Ishikawa (cell line): Measurements from ENCODE around the gene PARD3.
A peak's percentile ranks its signal among the peaks of the same experiment; 100 is the strongest.

Source experiments
- CEBPB ChIP-seq: IDR thresholded peaks from 2 replicates; pipeline ENCODE4 v1.6.1; 2012
- CREB1 ChIP-seq: IDR thresholded peaks from 2 replicates; pipeline ENCODE4 v1.6.1; 2012; ENCODE audit warnings: low read depth
- EGR1 ChIP-seq: IDR thresholded peaks from 2 replicates; pipeline ENCODE4 v1.6.1; 2012
- EP300 ChIP-seq: IDR thresholded peaks from 2 replicates; pipeline ENCODE4 v1.6.1; 2012; ENCODE audit warnings: borderline replicate concordance
- FOXM1 ChIP-seq: IDR thresholded peaks from 2 replicates; pipeline ENCODE4 v1.6.1; 2012; ENCODE audit warnings: low read depth, borderline replicate concordance
- NFIC ChIP-seq: IDR thresholded peaks from 2 replicates; pipeline ENCODE4 v1.6.1; 2012
- RAD21 ChIP-seq: IDR thresholded peaks from 2 replicates; pipeline ENCODE4 v1.6.1; 2012; ENCODE audit warnings: low read depth
- TAF1 ChIP-seq: IDR thresholded peaks from 2 replicates; pipeline ENCODE4 v1.6.1; 2012; ENCODE audit warnings: low read depth, mild to moderate bottlenecking
- TCF12 ChIP-seq: IDR thresholded peaks from 2 replicates; pipeline ENCODE4 v1.6.1; 2012; ENCODE audit warnings: low read depth
- TEAD4 ChIP-seq: IDR thresholded peaks from 2 replicates; pipeline ENCODE4 v1.6.1; 2012
- YY1 ChIP-seq: IDR thresholded peaks from 2 replicates; pipeline ENCODE4 v1.6.1; 2012; ENCODE audit warnings: low read depth
- ZBTB7A ChIP-seq: IDR thresholded peaks from 2 replicates; pipeline ENCODE4 v1.6.1; 2012; ENCODE audit warnings: low read depth
- TF ChIP-seq, protein P1 (sequence below): IDR thresholded peaks from 2 replicates; pipeline ENCODE4 v1.6.1; 2012
- TF ChIP-seq, protein P2 (sequence below): IDR thresholded peaks from 2 replicates; pipeline ENCODE4 v1.6.1; 2012
- TF ChIP-seq, protein P3 (sequence below): IDR thresholded peaks from 2 replicates; pipeline ENCODE4 v1.6.1; 2012; ENCODE audit warnings: low read depth, mild to moderate bottlenecking

Gene PARD3

DNA sequence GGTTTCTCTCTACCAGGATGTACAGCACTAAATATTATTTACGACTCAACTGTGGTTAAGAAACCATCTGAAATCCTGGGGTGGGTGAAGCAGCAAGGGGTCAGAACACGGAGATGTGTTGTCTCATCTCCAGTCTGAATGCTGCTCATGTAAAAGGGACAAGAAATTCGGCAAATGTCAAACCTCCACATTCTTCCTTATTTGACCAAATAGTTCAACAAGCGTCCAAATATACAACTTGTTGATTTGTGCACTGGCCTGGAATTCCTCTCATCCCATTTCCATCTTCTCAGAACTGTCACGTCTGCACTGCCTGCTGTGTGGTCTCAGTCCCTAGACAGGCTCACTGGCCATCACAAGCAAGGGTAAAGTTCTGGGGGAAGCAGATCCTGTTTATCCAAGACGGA lies 520.0 kb downstream of the PARD3 start:
- no peak for TF ChIP-seq YY1

DNA sequence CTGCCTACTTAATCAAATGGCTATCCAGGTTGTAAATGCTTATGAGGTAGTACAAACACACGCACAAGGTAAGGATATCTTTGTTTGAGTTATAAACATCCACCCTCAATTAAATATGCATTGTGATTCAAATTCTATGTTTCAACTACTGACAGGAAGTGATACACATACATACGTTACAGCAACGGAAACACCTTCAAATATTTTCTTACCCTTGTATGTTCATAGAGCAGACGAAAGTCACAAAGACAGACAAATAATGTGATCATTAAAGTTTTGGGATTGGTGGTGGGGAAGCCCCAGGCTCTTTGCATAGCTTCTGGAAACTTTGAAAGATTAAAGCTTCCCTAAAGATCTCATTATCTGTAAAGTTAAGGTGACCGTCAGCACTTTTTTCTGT lies 521.0 kb downstream of the PARD3 start:
- TF ChIP-seq EP300 (no peak), CEBPB (no peak)

DNA sequence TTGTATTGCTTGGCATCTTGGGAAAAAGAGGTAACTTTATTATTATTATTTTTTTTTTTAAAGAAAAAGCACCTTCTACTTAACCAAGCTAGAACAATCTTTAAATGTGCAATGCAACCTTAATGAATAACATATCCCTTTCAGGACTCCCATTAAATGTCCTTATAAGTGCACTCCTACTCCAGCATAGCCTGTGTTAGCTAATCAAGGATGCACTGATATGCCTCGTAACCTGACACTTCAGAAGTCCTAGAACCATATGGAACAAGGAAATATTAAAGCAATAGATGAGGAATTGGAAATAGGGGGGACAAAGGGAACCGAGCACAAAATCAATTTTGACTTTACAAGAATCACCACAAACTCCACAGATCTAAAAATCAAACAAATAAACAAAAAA lies 522.4 kb downstream of the PARD3 start:
- TF ChIP-seq EGR1 (no peak), ZBTB7A (no peak), TEAD4 (no peak), YY1 (no peak), CREB1 (no peak), TCF12 (no peak)

DNA sequence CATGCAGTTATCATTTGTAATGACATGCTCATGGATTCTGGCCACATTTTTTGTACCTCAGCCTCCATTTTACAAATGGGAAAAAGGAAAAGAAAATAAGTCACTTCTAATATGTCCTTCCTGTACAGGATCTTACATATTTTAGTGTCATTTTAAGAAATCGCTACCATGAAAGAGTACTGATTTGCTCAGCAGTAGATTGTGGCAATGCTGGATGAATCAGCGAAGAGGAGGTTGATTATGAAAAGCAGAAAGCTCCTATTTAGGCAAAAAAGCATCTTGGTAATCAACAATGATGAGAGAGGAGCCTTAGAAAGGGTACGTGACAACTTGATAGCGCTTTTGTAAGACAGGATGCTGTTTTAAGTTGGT lies 522.9 kb downstream of the PARD3 start:
- TF ChIP-seq TEAD4 (no peak), YY1 (no peak), NFIC (no peak)
- TF ChIP-seq, protein P1, sequence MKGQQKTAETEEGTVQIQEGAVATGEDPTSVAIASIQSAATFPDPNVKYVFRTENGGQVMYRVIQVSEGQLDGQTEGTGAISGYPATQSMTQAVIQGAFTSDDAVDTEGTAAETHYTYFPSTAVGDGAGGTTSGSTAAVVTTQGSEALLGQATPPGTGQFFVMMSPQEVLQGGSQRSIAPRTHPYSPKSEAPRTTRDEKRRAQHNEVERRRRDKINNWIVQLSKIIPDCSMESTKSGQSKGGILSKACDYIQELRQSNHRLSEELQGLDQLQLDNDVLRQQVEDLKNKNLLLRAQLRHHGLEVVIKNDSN = no peak
- TF ChIP-seq, protein P2, sequence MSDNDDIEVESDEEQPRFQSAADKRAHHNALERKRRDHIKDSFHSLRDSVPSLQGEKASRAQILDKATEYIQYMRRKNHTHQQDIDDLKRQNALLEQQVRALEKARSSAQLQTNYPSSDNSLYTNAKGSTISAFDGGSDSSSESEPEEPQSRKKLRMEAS = no peak

DNA sequence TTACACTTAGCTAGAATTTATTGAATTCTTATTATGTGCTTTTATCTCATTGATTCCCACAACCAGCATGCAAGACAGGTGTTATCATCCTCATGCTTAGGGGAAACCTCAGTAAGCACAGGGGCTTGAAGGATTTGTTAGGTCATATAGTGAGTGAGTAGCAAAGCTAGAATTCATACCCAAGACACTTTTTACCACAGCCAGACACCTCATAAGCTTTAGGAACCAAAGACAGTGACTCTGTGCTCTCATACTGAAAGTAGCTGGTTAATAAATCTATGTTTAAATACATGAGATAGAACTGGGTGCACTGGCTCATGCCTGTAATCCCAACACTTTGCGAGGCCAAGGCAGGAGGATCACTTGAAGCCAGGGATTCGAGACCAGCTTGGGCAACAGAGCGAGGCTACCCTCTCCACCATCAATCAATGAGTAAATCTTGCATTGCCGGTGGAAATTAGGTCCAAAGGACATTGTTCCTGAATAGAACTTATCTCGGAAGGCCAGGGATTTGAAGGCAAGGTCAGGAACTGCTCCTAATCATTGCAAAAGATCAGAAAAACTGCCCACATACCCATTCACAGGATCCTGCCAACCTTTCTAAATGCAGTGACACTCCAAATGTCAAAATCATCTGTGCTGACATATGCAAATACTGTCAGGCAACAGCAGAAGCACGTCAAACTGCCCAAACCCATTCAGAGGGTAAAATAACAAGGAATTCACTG lies 523.5 kb downstream of the PARD3 start:
- TF ChIP-seq TEAD4 (no peak), NFIC (no peak), TAF1 (no peak), YY1 (no peak), FOXM1 (no peak), TCF12 (no peak), CEBPB (no peak), CREB1 (no peak)
- TF ChIP-seq, protein P3, sequence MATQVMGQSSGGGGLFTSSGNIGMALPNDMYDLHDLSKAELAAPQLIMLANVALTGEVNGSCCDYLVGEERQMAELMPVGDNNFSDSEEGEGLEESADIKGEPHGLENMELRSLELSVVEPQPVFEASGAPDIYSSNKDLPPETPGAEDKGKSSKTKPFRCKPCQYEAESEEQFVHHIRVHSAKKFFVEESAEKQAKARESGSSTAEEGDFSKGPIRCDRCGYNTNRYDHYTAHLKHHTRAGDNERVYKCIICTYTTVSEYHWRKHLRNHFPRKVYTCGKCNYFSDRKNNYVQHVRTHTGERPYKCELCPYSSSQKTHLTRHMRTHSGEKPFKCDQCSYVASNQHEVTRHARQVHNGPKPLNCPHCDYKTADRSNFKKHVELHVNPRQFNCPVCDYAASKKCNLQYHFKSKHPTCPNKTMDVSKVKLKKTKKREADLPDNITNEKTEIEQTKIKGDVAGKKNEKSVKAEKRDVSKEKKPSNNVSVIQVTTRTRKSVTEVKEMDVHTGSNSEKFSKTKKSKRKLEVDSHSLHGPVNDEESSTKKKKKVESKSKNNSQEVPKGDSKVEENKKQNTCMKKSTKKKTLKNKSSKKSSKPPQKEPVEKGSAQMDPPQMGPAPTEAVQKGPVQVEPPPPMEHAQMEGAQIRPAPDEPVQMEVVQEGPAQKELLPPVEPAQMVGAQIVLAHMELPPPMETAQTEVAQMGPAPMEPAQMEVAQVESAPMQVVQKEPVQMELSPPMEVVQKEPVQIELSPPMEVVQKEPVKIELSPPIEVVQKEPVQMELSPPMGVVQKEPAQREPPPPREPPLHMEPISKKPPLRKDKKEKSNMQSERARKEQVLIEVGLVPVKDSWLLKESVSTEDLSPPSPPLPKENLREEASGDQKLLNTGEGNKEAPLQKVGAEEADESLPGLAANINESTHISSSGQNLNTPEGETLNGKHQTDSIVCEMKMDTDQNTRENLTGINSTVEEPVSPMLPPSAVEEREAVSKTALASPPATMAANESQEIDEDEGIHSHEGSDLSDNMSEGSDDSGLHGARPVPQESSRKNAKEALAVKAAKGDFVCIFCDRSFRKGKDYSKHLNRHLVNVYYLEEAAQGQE = no peak
- TF ChIP-seq, protein P2 = no peak
- TF ChIP-seq, protein P1 = no peak

DNA sequence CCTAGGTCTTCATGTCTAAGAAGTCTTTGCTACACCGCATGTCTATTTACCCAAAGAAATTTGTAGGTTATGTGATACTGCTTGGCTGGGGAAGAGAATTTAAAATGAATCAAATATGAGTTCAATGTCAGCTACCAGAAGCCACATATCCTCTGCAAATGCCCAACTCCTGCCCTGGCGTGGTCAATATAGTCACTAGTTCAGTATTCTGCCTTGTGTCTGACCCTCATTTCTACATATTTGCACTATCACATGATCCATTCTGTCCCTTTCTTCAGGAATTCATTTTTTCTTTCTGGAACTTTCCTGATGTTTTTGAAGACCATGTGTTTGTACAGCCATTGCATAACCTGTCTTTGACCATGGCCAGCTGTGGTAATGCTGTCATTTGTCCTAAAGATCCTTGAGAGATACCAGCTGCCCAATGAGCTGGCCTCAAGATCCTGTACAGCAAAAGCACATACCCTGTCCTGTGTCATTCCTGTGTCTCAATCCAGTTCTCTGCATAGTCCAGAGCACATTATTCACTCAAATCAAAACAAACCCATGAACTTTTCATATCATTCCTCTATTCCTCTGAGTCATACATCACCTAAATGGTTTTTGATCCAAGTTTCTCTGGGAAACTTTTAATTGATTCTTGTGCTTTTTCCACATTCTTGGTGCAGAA lies 524.5 kb downstream of the PARD3 start:
- TF ChIP-seq TAF1 = no peak
- no peak for TF ChIP-seq EGR1
- no peak for TF ChIP-seq TEAD4

DNA sequence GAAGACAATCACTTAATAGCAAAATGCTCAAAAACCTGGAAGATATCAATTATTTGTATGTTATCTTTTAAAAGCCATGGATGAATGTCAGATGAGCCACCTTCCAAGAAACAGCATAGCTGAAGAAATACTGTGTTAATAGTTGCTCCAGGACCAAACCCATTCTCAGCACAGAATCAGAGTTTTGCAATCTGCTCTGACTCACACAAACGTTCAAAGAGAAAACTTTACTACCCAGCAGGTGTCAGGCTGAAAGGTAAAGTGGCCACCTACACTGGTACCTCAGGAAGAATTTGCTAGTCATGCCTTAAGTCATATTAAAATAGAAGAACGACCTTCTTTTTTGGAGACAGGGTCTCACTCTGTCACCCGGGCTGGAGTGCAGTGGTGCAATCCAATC lies 526.5 kb downstream of the PARD3 start:
- TF ChIP-seq TAF1 = no peak
- TF ChIP-seq, protein P2 = no peak
- peak; percentile 64 for TF ChIP-seq CEBPB
- TF ChIP-seq EGR1 = no peak
- TF ChIP-seq TCF12 = no peak

DNA sequence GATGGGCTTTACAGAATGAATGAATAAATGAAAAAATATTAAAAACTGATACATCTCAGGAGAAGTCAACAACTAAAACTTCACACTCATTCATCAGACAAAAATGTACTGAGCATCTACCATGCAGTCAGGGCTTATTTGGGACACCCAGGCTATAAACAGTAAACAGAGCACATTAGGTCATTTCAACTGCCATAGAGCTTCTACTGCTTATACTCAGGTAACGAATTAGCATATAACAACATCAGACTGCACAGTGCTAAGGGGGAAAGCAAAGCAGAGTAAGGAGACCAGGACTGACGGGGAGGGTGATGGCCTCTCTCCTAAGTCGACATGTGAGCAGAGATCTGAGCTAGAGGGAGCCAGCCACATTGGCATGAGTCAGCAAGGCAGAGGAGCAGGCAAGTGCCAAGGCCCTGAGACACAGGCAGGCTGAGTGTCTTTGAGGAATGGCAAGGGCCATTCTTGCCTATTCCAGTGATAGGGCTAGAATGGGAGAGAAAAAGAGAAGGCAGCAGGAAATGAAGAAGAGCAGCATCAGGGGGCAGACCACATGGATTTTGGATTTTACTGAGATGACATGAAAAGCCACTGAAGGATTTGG lies 528.9 kb downstream of the PARD3 start:
- no peak for TF ChIP-seq EGR1
- no peak for TF ChIP-seq YY1
- TF ChIP-seq NFIC = no peak
- no peak for TF ChIP-seq RAD21
